Stimulated activated CD8-positive, alpha-beta memory T cell treated with anti-CD3 and anti-CD28 coated beads, Interleukin-4, amount 100 ng/mL, for 48 hours (primary cell): ENCODE results near the gene PAK2.
"Not testable (repeated sequence)": the region's sequence is repeated elsewhere in the genome, so short reads cannot be mapped to it uniquely, and the experiment has no call there.

ENCODE experiments used
- DNase-seq: peaks from one replicate; pipeline ENCODE4 v3.0.0-alpha.2; 2020

PAK2 gene

DNA sequence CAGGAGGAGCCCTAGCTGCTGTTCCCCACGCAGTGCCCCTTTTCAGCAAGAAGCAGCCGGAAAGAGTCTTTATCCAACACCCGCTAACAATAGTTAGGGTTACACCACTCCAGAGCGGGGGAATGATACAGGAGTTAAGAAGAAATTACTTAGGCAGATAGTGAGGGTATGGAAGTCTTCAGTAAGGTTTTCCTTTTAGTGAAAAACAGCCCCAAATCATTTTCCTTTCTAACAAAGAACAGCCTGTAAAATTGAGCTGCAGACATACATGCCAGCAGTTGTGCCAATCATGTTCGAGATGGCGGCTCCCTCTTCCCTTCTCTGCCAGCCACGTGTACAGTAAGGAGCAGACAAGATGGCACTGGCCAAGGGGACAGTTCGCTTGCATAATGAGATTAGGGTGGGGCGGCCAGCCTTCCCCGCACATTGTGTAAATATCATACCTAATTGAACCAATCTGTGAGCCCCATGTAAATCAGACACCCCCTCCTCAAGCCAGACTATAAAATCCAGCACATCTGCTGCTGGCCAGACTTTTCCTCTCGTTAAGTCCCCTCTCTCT is 109.6 kb downstream of the PAK2 start:
- DNase-seq: no peak

DNA sequence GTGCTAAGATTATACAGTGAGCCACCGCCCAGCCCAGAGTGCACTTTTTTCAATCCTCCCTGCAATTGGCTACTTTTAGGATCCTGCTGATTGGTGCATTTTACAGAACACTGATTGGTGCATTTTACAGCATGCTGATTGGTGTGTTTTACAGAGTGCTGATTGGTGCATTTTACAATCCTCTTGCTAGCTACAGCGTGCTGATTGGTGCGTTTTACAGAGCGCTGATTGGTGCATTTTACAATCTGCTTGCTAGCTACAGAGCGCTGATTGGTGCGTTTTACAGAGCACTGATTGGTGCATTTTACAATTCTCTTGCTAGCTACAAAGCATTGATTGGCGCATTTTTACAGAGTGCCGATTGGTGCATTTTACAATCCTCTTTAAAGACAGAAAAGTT is 123.3 kb downstream of the PAK2 start:
- DNase-seq: not testable (repeated sequence)

DNA sequence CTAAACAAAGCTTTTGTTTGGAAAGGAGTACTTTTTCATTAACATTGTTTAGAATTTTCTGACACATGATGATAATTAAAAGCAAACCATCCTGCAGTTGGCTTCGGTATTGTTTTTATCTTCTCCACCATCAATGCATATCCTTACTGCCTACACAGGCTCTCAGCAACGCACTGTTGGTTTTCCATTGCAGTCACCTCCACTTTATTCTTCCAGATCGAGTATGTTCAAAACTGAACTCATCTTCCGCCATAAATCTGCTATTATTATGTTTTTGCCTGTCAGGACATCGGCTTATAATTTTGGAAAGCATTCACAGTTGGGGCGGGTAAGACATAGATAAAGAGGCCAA is 127.5 kb downstream of the PAK2 start:
- DNase-seq: no peak

DNA sequence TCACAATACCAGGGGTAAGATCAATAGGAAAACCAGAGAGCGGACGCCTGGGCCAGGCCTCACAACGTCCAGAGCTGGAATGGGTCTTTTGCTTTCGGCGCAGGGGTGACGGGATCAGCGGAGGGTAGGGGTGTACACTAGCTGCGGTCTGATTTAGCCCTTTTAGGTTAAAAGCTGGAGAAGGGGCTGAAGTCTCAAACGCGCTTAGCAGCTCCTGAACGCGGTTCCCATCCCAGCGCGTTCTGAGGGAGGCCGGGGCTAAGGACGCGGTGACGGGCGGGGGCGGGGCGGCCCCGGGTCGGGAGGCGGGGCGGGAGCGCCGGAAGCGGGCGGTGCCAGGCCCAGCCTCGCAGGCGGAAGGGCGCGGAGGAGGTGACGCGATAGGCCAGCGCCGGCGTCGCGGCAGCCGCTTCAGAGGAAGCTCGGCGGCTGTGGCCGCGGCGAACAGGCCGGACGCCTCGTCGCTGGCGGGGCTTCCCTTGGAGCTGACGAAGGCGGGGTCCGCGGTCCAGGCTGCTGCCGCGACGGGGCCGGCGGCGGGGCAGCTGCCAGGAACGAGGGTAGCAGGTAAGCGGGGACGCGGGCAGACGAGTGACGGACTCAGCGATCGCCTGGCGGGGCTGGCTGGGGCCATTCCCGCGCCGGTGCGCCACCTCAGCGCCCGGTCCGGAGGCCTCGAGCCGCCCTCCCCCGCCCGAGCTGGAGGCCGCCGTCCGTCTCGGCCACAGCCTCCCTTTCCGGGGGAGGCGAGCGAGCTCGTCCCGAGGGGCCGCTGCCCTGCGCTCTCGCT is 128.0 kb downstream of the PAK2 start, which contains the start of gene SENP5:
SENP5 (plus strand) TSS at position 414 of the 790 bp plus-strand sequence. CDS start 17,262 bp downstream, outside the sequence.
- DNase-seq: peak; percentile 92

DNA sequence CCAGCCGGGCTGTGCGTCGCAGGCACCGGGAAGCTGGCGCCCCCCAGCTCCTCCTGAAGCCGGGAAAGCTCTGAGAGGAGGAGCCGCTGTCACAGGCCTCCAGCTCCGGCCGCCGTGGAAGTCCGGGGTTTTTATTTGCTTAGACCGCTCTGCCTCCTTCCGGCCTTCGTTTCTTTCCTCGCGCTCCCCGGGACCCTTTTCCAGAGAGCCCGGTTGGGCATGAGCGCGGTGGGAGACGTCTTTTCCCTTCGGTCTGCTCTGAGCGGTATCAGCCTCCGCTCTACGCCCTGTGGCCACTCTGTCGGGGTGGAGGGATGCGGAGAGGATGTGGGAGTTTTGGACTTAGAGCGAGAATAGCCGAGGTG is 128.6 kb downstream of the PAK2 start:
- DNase-seq: peak; percentile 40

DNA sequence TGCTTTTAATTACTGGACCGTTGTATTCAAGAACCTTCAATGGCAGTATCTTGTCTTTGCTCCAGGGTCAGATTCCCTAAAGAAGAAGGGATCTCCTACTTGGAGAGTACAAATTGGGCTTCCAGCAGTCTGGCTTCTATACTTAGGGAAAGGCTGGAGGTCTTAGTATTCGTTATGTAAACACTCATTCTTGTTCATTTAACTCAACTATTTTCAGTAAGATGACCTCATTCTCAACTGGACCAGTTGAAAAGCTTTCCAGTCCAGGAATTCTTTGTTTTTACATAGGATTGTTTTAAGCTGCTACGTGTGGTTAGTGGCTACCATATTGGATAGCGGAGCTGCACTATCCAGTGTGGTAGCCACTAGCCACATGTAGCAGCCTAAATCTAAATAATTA is 132.7 kb downstream of the PAK2 start:
- DNase-seq: no peak

DNA sequence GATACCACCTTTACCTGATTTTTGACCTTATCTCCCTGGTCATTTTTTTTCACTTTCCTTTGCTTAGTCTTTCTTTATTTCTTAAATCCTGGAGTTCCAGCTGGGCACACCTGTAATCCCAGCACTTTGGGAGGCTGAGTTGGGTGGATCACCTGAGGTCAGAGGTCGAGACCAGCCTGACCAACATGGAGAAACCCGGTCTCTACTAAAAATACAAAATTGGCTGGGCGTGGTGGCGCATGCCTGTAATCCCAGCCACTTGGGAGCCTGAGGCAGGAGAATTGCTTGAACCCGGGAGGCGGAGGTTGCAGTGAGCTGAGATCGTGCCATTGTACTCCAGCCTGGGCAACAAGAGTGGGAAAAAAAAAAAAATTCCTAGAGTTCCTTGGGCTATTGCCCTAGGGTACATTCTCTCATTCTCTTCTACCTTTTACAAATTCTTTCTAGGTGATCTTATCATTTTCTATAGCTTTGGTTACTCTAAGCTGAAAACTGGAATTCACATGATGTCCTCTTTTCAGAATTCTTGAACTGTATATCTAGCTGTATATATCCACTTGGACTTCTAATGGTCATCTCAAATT is 134.9 kb downstream of the PAK2 start:
- not testable (repeated sequence) for DNase-seq

DNA sequence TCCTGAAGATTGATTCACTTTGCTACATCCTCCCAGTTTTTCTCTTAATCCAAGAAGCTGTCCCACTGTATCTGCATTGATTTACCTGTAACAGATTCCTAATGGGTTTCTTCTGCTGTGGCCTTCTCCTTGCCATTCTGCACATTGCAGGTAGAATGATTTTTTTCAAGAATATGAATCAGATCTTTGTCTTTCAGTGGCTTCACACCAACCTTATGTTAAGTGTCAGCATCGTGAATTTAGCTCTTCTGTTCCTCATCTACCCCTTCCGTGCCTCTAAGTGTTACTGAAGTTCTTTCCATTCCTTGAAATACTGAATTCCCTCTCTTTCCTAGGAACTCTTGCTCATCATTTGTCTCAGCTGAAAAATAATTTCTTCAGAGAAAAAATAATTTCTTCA is 135.6 kb downstream of the PAK2 start:
- no peak for DNase-seq
